Loucy (cell line): ENCODE results near the gene ZNF511.

ENCODE experiments used
- CTCF ChIP-seq: fragments of 200-600 bp; sonication (generic); conservative IDR thresholded peaks from 2 replicates; pipeline ENCODE4 v1.5.1; 2014; ENCODE audit warnings: mild to moderate bottlenecking, antibody characterized with exemption, low read length
- EZH2phosphoT487 ChIP-seq: fragments of 200-600 bp; IDR thresholded peaks from 2 replicates; pipeline ENCODE4 v1.6.1; 2018; ENCODE audit warnings: antibody characterized with exemption, mild to moderate bottlenecking, moderate library complexity, borderline replicate concordance

- TF ChIP-seq CTCF (no peak), EZH2phosphoT487 (no peak)
Observed at GRCh38 chr10:133332936-133333699, 24.4 kb downstream of the ZNF511 start.
